HS-5 (cell line): ENCODE measurements around the gene RDH8.

Experiments used
- DNase-seq: peaks from one replicate; pipeline ENCODE4 v3.0.0-alpha.2; 2012; ENCODE audit warnings: low read depth

The RDH8 gene

GRCh38 chr19:10013316-10013715 is at the start of gene RDH8:
Gene RDH8 (plus strand): TSS chr19:10013483. CDS start chr19:10013498, 15 bp downstream.
- DNase-seq: no peak

- no peak for DNase-seq
These were observed 47.3 kb upstream of the RDH8 start for GRCh38 chr19:9966024-9966423.

- no peak for DNase-seq
These were observed 46.8 kb upstream of the RDH8 start for GRCh38 chr19:9966448-9966847.

GRCh38 chr19:9967326-9967725 is 46.0 kb upstream of the RDH8 start:
- no peak for DNase-seq

- no peak for DNase-seq
These were observed 44.2 kb upstream of the RDH8 start for GRCh38 chr19:9968820-9969687.

- DNase-seq: no peak
These were observed 43.7 kb upstream of the RDH8 start for GRCh38 chr19:9969688-9969975.

GRCh38 chr19:9970481-9970880 is 42.8 kb upstream of the RDH8 start:
- no peak for DNase-seq

GRCh38 chr19:9971166-9971897 is 42.0 kb upstream of the RDH8 start:
- DNase-seq: no peak

- DNase-seq: no peak
These were observed 41.2 kb upstream of the RDH8 start for GRCh38 chr19:9972103-9972502.

- DNase-seq: no peak
These were observed 31.6 kb upstream of the RDH8 start for GRCh38 chr19:9981406-9982260.

- no peak for DNase-seq
These were observed 26.4 kb upstream of the RDH8 start for GRCh38 chr19:9986787-9987281.

GRCh38 chr19:9989504-9989903 is 23.8 kb upstream of the RDH8 start:
- DNase-seq: no peak

GRCh38 chr19:9991425-9992191 is 21.7 kb upstream of the RDH8 start:
- DNase-seq: no peak

- no peak for DNase-seq
These were observed 18.2 kb upstream of the RDH8 start for GRCh38 chr19:9995084-9995483.

GRCh38 chr19:9995999-9996398 is 17.3 kb upstream of the RDH8 start:
- DNase-seq: no peak

- DNase-seq: no peak
These were observed 16.7 kb upstream of the RDH8 start for GRCh38 chr19:9996541-9996940.

GRCh38 chr19:10000171-10000826 is 13.0 kb upstream of the RDH8 start:
- no peak for DNase-seq

- no peak for DNase-seq
These were observed 11.4 kb upstream of the RDH8 start for GRCh38 chr19:10001899-10002298.

GRCh38 chr19:10003271-10003670 is 10.0 kb upstream of the RDH8 start:
- DNase-seq: no peak

GRCh38 chr19:10004617-10005016 is 8.7 kb upstream of the RDH8 start:
- no peak for DNase-seq
